Suprapubic skin (tissue), 4 donors: Measurements from ENCODE around the gene RC3H1. TPM values are rescaled to one million over a fixed set of nuclear protein-coding genes. Genes with fewer than 3 reads are reported as not detected.

Experiments used
- DNase-seq, 2 donors: peaks; one replicate each; pipeline ENCODE4 v3.0.0-alpha.2; 2019; ENCODE audit warnings: low spot score in 2 of 2
- H3K27ac ChIP-seq: fragments of 200-600 bp; sonication (generic); one replicate; pipeline ENCODE4 v1.5.1; 2019
- H3K27me3 ChIP-seq: fragments of 200-600 bp; sonication (generic); one replicate; pipeline ENCODE4 v1.5.1; 2019
- H3K36me3 ChIP-seq: fragments of 200-600 bp; sonication (generic); one replicate; pipeline ENCODE4 v1.5.1; 2019
- H3K4me1 ChIP-seq: fragments of 200-600 bp; sonication (generic); one replicate; pipeline ENCODE4 v1.5.1; 2019
- H3K4me3 ChIP-seq: fragments of 200-600 bp; sonication (generic); one replicate; pipeline ENCODE4 v1.5.1; 2019; ENCODE audit warnings: mild to moderate bottlenecking
- H3K9me3 ChIP-seq: fragments of 200-600 bp; sonication (generic); one replicate; pipeline ENCODE4 v1.5.1; 2019
- EP300 ChIP-seq: sonication (generic); formaldehyde crosslinking; IDR thresholded peaks from one replicate; pipeline ENCODE4 v1.6.1; 2017; ENCODE audit warnings: antibody characterized with exemption
- POLR2A ChIP-seq, 2 donors: fragments of 450-650 bp; IDR thresholded peaks; one replicate each; pipeline ENCODE4 v1.6.1; 2017; ENCODE audit warnings: antibody characterized with exemption in 2 of 2, mild to moderate bottlenecking in 2 of 2, moderate library complexity in 2 of 2
- POLR2AphosphoS5 ChIP-seq, 3 donors: sonication (generic); formaldehyde crosslinking; IDR thresholded peaks; one replicate each; pipeline ENCODE4 v1.6.1; 2017; ENCODE audit warnings: antibody characterized with exemption in 3 of 3
- WGBS: methylation state at CpG from one replicate; pipeline ENCODE4 v1.1.5; 2018; 5-methylcytosine and 5-hydroxymethylcytosine counted together
- total RNA-seq, 4 donors: library from RNA; depleted of rRNA; stranded (reverse); fragments of >200 nt; gene quantifications; one replicate each; pipeline ENCODE4 v1.1.0, GENCODE V29; 2016
- TF ChIP-seq, protein P1 (sequence below), 2 donors: fragments of 200-600 bp in 1 of 2; fragments of 450-650 bp in 1 of 2; sonication (generic) in 1 of 2; IDR thresholded peaks; one replicate each; pipeline ENCODE4 v1.5.1; 2016 to 2019; ENCODE audit warnings: antibody characterized with exemption in 2 of 2, mild to moderate bottlenecking in 1 of 2, moderate library complexity in 1 of 2

The RC3H1 gene
- total RNA-seq, 4 donors from 2014 or later: 33.6 to 70.9 (median 52.3) TPM

DNA sequence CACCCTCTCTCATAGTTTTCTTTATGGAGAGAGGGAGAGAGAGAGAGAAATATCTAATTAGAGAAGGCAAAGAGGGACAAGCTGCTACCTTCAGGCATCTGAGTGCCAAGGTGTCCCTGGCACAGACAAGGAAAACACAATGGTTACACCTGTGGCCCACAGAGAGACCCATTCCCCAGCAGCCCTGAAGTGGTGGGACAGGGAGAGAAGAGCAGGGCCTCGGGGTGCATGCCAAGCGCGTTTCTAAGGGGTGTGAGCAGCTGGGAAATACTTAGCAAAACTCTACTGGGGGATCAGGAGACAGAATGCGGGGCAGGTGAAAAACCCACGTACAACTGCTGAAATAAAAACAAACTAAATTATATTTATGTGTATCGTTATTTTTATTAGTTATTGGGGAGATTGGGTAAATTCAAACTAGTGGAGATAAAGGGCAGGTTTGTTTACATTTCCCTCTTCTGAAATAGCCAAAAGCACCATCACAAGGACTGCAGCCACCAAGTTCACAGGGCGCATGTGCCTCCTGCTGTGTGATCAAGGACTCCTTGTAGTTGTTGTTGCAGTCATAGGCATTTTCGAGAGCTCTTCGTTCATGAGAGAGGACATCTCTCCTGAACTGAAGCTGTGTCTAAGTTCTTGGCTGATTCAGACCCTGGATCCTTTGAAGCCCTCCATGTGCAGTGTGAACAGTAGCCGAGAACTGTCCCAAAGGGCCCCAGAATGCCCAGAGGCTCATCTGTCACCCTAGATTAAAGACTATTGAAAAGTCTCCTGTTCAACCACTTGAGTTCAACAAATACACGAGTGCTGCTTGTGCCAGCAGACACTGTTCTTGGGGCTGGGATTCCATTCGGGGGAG is 104.3 kb downstream of the RC3H1 start:
- TF ChIP-seq, protein P1, sequence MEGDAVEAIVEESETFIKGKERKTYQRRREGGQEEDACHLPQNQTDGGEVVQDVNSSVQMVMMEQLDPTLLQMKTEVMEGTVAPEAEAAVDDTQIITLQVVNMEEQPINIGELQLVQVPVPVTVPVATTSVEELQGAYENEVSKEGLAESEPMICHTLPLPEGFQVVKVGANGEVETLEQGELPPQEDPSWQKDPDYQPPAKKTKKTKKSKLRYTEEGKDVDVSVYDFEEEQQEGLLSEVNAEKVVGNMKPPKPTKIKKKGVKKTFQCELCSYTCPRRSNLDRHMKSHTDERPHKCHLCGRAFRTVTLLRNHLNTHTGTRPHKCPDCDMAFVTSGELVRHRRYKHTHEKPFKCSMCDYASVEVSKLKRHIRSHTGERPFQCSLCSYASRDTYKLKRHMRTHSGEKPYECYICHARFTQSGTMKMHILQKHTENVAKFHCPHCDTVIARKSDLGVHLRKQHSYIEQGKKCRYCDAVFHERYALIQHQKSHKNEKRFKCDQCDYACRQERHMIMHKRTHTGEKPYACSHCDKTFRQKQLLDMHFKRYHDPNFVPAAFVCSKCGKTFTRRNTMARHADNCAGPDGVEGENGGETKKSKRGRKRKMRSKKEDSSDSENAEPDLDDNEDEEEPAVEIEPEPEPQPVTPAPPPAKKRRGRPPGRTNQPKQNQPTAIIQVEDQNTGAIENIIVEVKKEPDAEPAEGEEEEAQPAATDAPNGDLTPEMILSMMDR (IDR thresholded peaks at IDR 0.05): no peak
- TF ChIP-seq POLR2A (IDR thresholded peaks at IDR 0.05) (no peak), EP300 (no peak), POLR2AphosphoS5 (IDR thresholded peaks at IDR 0.05) (no peak)
- WGBS: 85% methylated on average over 12 of the region's 12 CpGs
- Histone ChIP-seq H3K27me3 (no peaks in the 10 kb centered on the region), H3K4me3 (no peak overlapping the region), H3K36me3 (no peaks in the 10 kb centered on the region), H3K27ac (no peak overlapping the region), H3K9me3 (no peaks in the 10 kb centered on the region), H3K4me1 (no peaks in the 10 kb centered on the region)
- DNase-seq: no peak

DNA sequence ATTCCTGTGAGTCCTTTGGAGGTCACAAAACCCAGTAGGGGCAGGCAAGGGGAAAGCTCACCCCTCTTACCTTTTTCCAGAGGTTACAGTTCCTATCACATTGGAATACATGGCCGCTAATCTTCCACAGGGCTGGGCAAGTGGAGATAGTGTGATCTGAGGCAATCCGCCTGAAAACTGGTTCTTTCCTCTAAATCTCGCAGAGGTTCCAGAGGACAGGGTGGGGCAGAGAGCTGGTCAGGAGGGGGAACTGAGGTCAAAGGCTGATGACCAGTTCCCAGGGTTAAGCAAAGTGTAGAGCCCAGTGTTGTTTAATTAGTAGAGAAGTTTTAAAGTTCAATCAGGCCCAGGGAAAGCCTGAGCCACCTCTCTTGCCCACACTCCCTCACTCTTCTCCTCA is 105.0 kb downstream of the RC3H1 start, which contains the start of gene SERPINC1:
TSS of gene SERPINC1 (minus strand) at position 179 of the 400 bp plus-strand sequence. CDS start at position 111, 68 bp downstream.
- no peaks in the 10 kb centered on the region for H3K36me3 ChIP-seq
- no peak within 1 kb of the TSS for H3K27ac ChIP-seq
- no peaks in the 10 kb centered on the region for H3K9me3 ChIP-seq
- DNase-seq: no peak
- WGBS: 89% methylated on average over 3 of the region's 3 CpGs
- no peak within 1 kb of the TSS for H3K4me3 ChIP-seq
- H3K27me3 ChIP-seq: no peaks in the 10 kb centered on the region
- no peak for TF ChIP-seq POLR2AphosphoS5 (IDR thresholded peaks at IDR 0.05)
- TF ChIP-seq, protein P1 (IDR thresholded peaks at IDR 0.05): no peak
- no peak for TF ChIP-seq EP300
- no peak for TF ChIP-seq POLR2A (IDR thresholded peaks at IDR 0.05)
- H3K4me1 ChIP-seq: no peaks in the 10 kb centered on the region

DNA sequence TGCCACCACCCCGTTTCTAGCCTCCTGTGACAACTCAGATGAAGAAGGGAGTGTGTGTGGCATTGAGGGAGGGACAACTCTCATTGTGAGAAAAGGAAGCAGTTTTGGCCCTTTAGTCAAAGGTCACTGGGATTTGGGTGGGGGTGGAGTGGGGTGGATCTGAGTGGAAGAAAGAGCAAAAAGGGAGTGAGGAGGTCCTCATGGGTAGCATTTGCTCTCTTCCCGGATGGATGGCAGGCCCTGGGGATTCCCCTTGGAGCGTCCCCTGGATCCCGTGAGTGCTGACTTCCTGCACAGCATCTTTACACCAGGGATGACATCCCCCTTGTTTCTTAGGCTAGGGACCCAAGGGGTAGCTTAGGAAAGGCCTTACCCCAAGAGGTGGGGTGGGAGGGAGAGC is 105.5 kb downstream of the RC3H1 start:
- no peak for DNase-seq
- TF ChIP-seq EP300 (no peak), POLR2AphosphoS5 (IDR thresholded peaks at IDR 0.05) (no peak), POLR2A (IDR thresholded peaks at IDR 0.05) (no peak)
- TF ChIP-seq, protein P1 (IDR thresholded peaks at IDR 0.05): no peak
- Histone ChIP-seq H3K9me3 (no peaks in the 10 kb centered on the region), H3K27me3 (no peaks in the 10 kb centered on the region), H3K4me1 (no peaks in the 10 kb centered on the region), H3K4me3 (no peak overlapping the region), H3K36me3 (no peaks in the 10 kb centered on the region), H3K27ac (no peak overlapping the region)
- WGBS: 84% methylated on average over 4 of the region's 4 CpGs

DNA sequence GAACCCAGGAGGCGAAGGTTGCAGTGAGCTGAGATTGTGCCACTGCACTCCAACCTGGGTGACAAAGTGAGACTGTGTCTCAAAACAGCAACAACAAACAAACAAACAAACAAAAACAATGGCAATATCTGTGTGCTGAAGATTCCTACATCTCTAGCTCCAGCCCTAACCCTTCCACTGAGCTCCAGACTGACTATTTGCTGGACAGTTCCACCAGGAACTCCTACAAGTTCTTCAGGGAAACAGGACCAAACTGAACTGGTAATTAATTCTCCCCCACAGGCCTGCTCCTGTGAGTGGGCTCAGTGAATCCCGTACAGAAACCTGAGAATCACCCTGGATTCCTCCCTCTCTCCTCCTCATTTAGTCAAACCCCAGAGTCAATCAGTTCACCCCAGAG is 106.6 kb downstream of the RC3H1 start:
- Histone ChIP-seq H3K36me3 (no peaks in the 10 kb centered on the region), H3K4me1 (no peaks in the 10 kb centered on the region), H3K27ac (no peak overlapping the region), H3K27me3 (no peaks in the 10 kb centered on the region), H3K9me3 (no peaks in the 10 kb centered on the region), H3K4me3 (no peak overlapping the region)
- no peak for TF ChIP-seq POLR2A (IDR thresholded peaks at IDR 0.05)
- no peak for TF ChIP-seq EP300
- no peak for TF ChIP-seq POLR2AphosphoS5 (IDR thresholded peaks at IDR 0.05)
- TF ChIP-seq, protein P1 (IDR thresholded peaks at IDR 0.05): no peak
- DNase-seq: no peak
- WGBS: 70% methylated on average over 2 of the region's 2 CpGs

DNA sequence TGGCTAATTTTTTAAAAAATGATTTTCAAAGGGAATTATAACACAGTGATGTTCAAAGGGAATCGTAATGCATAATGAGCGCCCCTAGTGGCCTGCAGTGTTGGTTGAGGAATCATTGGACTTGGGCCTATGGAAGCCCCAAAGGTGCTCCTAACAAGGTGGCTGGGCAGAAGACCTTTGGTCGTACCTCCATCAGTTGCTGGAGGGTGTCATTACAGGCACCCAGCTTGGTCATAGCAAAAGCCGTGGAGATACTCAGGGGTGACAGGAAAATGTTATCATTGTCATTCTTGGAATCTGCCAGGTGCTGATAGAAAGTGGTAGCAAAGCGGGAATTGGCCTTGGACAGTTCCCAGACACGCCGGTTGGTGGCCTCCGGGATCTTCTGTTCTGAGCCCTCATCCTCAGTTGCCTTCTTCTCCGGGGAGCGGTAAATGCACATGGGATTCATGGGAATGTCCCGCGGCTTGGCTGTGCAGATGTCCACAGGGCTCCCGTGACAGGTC is 107.7 kb downstream of the RC3H1 start:
- H3K27ac ChIP-seq: no peak overlapping the region
- no peaks in the 10 kb centered on the region for H3K4me1 ChIP-seq
- DNase-seq: no peak
- H3K36me3 ChIP-seq: no peaks in the 10 kb centered on the region
- 80% methylated on average over 10 of the region's 13 CpGs for WGBS
- no peaks in the 10 kb centered on the region for H3K9me3 ChIP-seq
- H3K4me3 ChIP-seq: no peak overlapping the region
- TF ChIP-seq, protein P1 (IDR thresholded peaks at IDR 0.05): peak in 1 of 2 donors; percentile 23
- no peak for TF ChIP-seq EP300
- H3K27me3 ChIP-seq: no peaks in the 10 kb centered on the region
